ENCODE results near the gene NANS. TPM values are rescaled to one million over a fixed set of nuclear protein-coding genes. Genes with fewer than 3 reads are reported as not detected.

NANS gene
- total RNA-seq, 1 experiment from 2014 or later: 40.4 TPM

DNA sequence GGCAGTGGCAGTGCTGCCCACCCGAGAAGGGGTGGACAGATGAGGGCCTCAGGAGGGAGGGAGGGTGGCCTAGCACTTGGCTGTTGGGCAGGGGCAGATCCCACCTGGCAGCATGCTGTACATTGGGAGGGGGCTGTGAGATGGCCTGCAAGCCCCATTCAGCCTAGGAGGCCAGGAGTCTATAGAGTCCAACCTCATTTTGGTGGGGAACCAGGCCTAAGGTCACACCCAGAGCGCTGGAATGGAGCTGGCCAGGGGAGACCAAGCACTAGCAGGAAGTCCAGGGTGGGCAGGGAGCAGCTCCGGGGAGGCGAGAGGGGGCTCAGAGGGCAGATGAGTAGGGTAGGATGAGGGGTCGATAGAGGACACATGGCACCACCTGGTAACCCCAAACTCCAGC lies 39.6 kb downstream of the NANS start:
- peaks cover 0 to 15% (median 8%) of the 10 kb centered on the region in 3 experiments; a peak in 3 of 7 replicates for H3K36me3 Mint-ChIP-seq (ENCODE audit: insufficient read depth in 1 of 3, low read depth in 3 of 3)
- H4K8ac ChIP-seq (replicated peaks; ENCODE audit: insufficient read length, low read depth, low read length): no peak overlapping the region
- H2BK120ac ChIP-seq (ENCODE audit: low read depth, low read length, poor library complexity, severe bottlenecking): no peak overlapping the region
- no peak overlapping the region for H2AK5ac ChIP-seq (ENCODE audit: insufficient read length, low read length)
- no peak overlapping the region for H3K27ac ChIP-seq (ENCODE audit: insufficient read length, low read depth, low read length)
- no peak overlapping the region for H2BK5ac ChIP-seq (ENCODE audit: insufficient read length, low read length)
- H4K5ac ChIP-seq (ENCODE audit: insufficient read length, low read depth, low read length): no peak overlapping the region
- H3K27me3 Mint-ChIP-seq (ENCODE audit: low read depth): peaks cover 3% of the 10 kb centered on the region; the same call in 1 of the 2 replicates
- H3K23ac ChIP-seq (ENCODE audit: insufficient read length, low read depth, low read length): no peak overlapping the region
- no peak for DNase-seq
- H3K9ac ChIP-seq (ENCODE audit: extremely low read depth, insufficient read length, low read length): no peak overlapping the region
- H3K14ac ChIP-seq (ENCODE audit: insufficient read depth, low read length): no peak overlapping the region
- H3T11ph ChIP-seq (ENCODE audit: low read length): no peak overlapping the region
- H3K4ac ChIP-seq (ENCODE audit: low read depth, low read length): no peak overlapping the region
- no CpG with 5 or more reads among the region's 5 CpGs for WGBS (ENCODE audit: extremely low coverage, insufficient read length, low lambda C conversion rate)
- no peaks in the 10 kb centered on the region for H3K79me2 ChIP-seq (ENCODE audit: insufficient read depth, low read length)
- TF ChIP-seq, protein P1, sequence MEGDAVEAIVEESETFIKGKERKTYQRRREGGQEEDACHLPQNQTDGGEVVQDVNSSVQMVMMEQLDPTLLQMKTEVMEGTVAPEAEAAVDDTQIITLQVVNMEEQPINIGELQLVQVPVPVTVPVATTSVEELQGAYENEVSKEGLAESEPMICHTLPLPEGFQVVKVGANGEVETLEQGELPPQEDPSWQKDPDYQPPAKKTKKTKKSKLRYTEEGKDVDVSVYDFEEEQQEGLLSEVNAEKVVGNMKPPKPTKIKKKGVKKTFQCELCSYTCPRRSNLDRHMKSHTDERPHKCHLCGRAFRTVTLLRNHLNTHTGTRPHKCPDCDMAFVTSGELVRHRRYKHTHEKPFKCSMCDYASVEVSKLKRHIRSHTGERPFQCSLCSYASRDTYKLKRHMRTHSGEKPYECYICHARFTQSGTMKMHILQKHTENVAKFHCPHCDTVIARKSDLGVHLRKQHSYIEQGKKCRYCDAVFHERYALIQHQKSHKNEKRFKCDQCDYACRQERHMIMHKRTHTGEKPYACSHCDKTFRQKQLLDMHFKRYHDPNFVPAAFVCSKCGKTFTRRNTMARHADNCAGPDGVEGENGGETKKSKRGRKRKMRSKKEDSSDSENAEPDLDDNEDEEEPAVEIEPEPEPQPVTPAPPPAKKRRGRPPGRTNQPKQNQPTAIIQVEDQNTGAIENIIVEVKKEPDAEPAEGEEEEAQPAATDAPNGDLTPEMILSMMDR (conservative IDR thresholded peaks at IDR 0.05): no peak
- no peak overlapping the region for H3K4me2 ChIP-seq (ENCODE audit: insufficient read depth, insufficient read length, low read length)
- no peak overlapping the region for H2BK12ac ChIP-seq (ENCODE audit: insufficient read length, low read depth, low read length)
- H2BK15ac ChIP-seq (ENCODE audit: low read depth, low read length): no peak overlapping the region
- H3K4me1 ChIP-seq (ENCODE audit: insufficient read depth, low read length): peaks cover 2% of the 10 kb centered on the region; the same call in 1 of the 2 replicates
- no peaks in the 10 kb centered on the region for H3K9me3 ChIP-seq (ENCODE audit: control insufficient read depth, low read depth, low read length)
- H3K4me3 Mint-ChIP-seq: no peak overlapping the region
- no peak overlapping the region for H3K18ac ChIP-seq (ENCODE audit: insufficient read length, low read depth, low read length)
- no peak overlapping the region for H3K56ac ChIP-seq (ENCODE audit: insufficient read length, low read depth, low read length)
- no peaks in the 10 kb centered on the region for H4K20me1 ChIP-seq (ENCODE audit: control insufficient read depth, insufficient read depth, insufficient read length)
- H3K27ac Mint-ChIP-seq: peak overlapping the region in 1 of 3 experiments; percentile 18; a peak in 2 of 7 replicates
- no peak overlapping the region for H2BK20ac ChIP-seq (ENCODE audit: low read depth, low read length, poor library complexity, severe bottlenecking)
- peaks cover 22 to 24% of the 10 kb centered on the region in 2 experiments for H3K4me1 Mint-ChIP-seq
- no peaks in the 10 kb centered on the region for H3K27me3 ChIP-seq (ENCODE audit: insufficient read depth, low read length)
- H3K23me2 ChIP-seq (ENCODE audit: insufficient read length, low read depth, low read length, poor library complexity, severe bottlenecking): peaks cover 4% of the 10 kb centered on the region
- no peak overlapping the region for H2AFZ ChIP-seq (ENCODE audit: low read length)
- H3K79me1 ChIP-seq (ENCODE audit: insufficient read depth, low read depth, low read length, poor library complexity, severe bottlenecking): no peaks in the 10 kb centered on the region
- H4K91ac ChIP-seq (ENCODE audit: insufficient read length, low read depth, low read length): no peak overlapping the region
- H3K9me3 Mint-ChIP-seq: no peaks in the 10 kb centered on the region
